ENCODE data around the gene MRGPRD. TPM values are rescaled to one million over a fixed set of nuclear protein-coding genes. Genes with fewer than 3 reads are reported as not detected.

The MRGPRD gene
- total and polyA plus RNA-seq, 3 experiments from 2014 or later = not detected

GRCh38 chr11:69014084-69014851 is 33.5 kb upstream of the MRGPRD start:
- no peak for DNase-seq
- H3K27me3 ChIP-seq (ENCODE audit: insufficient read depth, low read length, poor library complexity, severe bottlenecking) = peaks cover 15% of the 10 kb centered on the region
- no peak overlapping the region for H3K27ac Mint-ChIP-seq
- POLR2A ChIA-PET = no interaction called here
- H3K27ac ChIP-seq (ENCODE audit: low read depth, low read length) = no peak overlapping the region
- H3K36me3 Mint-ChIP-seq = no peaks in the 10 kb centered on the region
- no peak overlapping the region for H3K4me3 ChIP-seq (ENCODE audit: low read length)
- CTCF ChIA-PET = no interaction called here
- no peaks in the 10 kb centered on the region for H3K9me3 Mint-ChIP-seq
- peaks cover 0 to 3% (median 0%) of the 10 kb centered on the region in 3 donors for H3K4me1 Mint-ChIP-seq
- H3K27me3 Mint-ChIP-seq = peaks cover 8 to 27% of the 10 kb centered on the region in 2 donors
- H3K4me1 ChIP-seq (ENCODE audit: insufficient read depth, low read length) = peaks cover 5% of the 10 kb centered on the region
- H3K36me3 ChIP-seq (ENCODE audit: insufficient read depth, low read length) = no peaks in the 10 kb centered on the region
- H3K9me3 ChIP-seq (ENCODE audit: low read length) = no peaks in the 10 kb centered on the region
- H3K4me3 Mint-ChIP-seq = no peak overlapping the region

GRCh38 chr11:69013009-69013951 is 32.5 kb upstream of the MRGPRD start, which contains the start of gene MRGPRF:
Gene MRGPRF (minus strand): TSS chr11:69013246. CDS start chr11:69009901, 3,345 bp downstream.
- Mint-ChIP-seq H3K36me3 (no peaks in the 10 kb centered on the region), H3K9me3 (no peaks in the 10 kb centered on the region), H3K27me3 (peaks cover 8 to 31% of the 10 kb centered on the region in 2 donors), H3K27ac (no peak within 1 kb of the TSS), H3K4me3 (no peak within 1 kb of the TSS), H3K4me1 (peaks cover 0 to 3% (median 0%) of the 10 kb centered on the region in 3 donors)
- H3K36me3 ChIP-seq (ENCODE audit: insufficient read depth, low read length) = no peaks in the 10 kb centered on the region
- no peaks in the 10 kb centered on the region for H3K9me3 ChIP-seq (ENCODE audit: low read length)
- peaks cover 15% of the 10 kb centered on the region for H3K27me3 ChIP-seq (ENCODE audit: insufficient read depth, low read length, poor library complexity, severe bottlenecking)
- no peak within 1 kb of the TSS for H3K27ac ChIP-seq (ENCODE audit: low read depth, low read length)
- H3K4me3 ChIP-seq (ENCODE audit: low read length) = no peak within 1 kb of the TSS
- no peak for DNase-seq
- CTCF ChIA-PET = no interaction called here
- POLR2A ChIA-PET = no interaction called here
- peaks cover 5% of the 10 kb centered on the region for H3K4me1 ChIP-seq (ENCODE audit: insufficient read depth, low read length)

GRCh38 chr11:69012092-69013008 is 31.6 kb upstream of the MRGPRD start:
- Histone ChIP-seq H3K27ac (ENCODE audit: low read depth, low read length) (no peak overlapping the region), H3K9me3 (ENCODE audit: low read length) (no peaks in the 10 kb centered on the region), H3K36me3 (ENCODE audit: insufficient read depth, low read length) (no peaks in the 10 kb centered on the region), H3K4me3 (ENCODE audit: low read length) (no peak overlapping the region), H3K4me1 (ENCODE audit: insufficient read depth, low read length) (peaks cover 5% of the 10 kb centered on the region), H3K27me3 (ENCODE audit: insufficient read depth, low read length, poor library complexity, severe bottlenecking) (peaks cover 15% of the 10 kb centered on the region)
- H3K36me3 Mint-ChIP-seq = no peaks in the 10 kb centered on the region
- no peak overlapping the region for H3K27ac Mint-ChIP-seq
- CTCF ChIA-PET = no interaction called here
- no peaks in the 10 kb centered on the region for H3K9me3 Mint-ChIP-seq
- POLR2A ChIA-PET = no interaction called here
- H3K4me1 Mint-ChIP-seq = peaks cover 0 to 3% (median 0%) of the 10 kb centered on the region in 3 donors
- H3K4me3 Mint-ChIP-seq = no peak overlapping the region
- H3K27me3 Mint-ChIP-seq = peaks cover 12 to 31% of the 10 kb centered on the region in 2 donors
- DNase-seq = no peak

GRCh38 chr11:69011624-69012091 is 30.9 kb upstream of the MRGPRD start:
- H3K36me3 Mint-ChIP-seq = no peaks in the 10 kb centered on the region
- CTCF ChIA-PET = no interaction called here
- peaks cover 15% of the 10 kb centered on the region for H3K27me3 ChIP-seq (ENCODE audit: insufficient read depth, low read length, poor library complexity, severe bottlenecking)
- no peak overlapping the region for H3K27ac Mint-ChIP-seq
- H3K9me3 Mint-ChIP-seq = no peaks in the 10 kb centered on the region
- peaks cover 0 to 3% (median 0%) of the 10 kb centered on the region in 3 donors for H3K4me1 Mint-ChIP-seq
- H3K27ac ChIP-seq (ENCODE audit: low read depth, low read length) = no peak overlapping the region
- H3K36me3 ChIP-seq (ENCODE audit: insufficient read depth, low read length) = no peaks in the 10 kb centered on the region
- H3K9me3 ChIP-seq (ENCODE audit: low read length) = no peaks in the 10 kb centered on the region
- no peak overlapping the region for H3K4me3 Mint-ChIP-seq
- H3K4me1 ChIP-seq (ENCODE audit: insufficient read depth, low read length) = peaks cover 5% of the 10 kb centered on the region
- DNase-seq = no peak
- H3K4me3 ChIP-seq (ENCODE audit: low read length) = no peak overlapping the region
- H3K27me3 Mint-ChIP-seq = peaks cover 13 to 28% of the 10 kb centered on the region in 2 donors
- POLR2A ChIA-PET = no interaction called here

GRCh38 chr11:69010964-69011623 is 30.3 kb upstream of the MRGPRD start:
- Mint-ChIP-seq H3K4me3 (no peak overlapping the region), H3K27me3 (peaks cover 13 to 28% of the 10 kb centered on the region in 2 donors), H3K27ac (no peak overlapping the region), H3K9me3 (no peaks in the 10 kb centered on the region), H3K4me1 (peaks cover 0 to 3% (median 0%) of the 10 kb centered on the region in 3 donors), H3K36me3 (no peaks in the 10 kb centered on the region)
- Histone ChIP-seq H3K9me3 (ENCODE audit: low read length) (no peaks in the 10 kb centered on the region), H3K36me3 (ENCODE audit: insufficient read depth, low read length) (no peaks in the 10 kb centered on the region), H3K4me1 (ENCODE audit: insufficient read depth, low read length) (peaks cover 5% of the 10 kb centered on the region), H3K4me3 (ENCODE audit: low read length) (no peak overlapping the region), H3K27ac (ENCODE audit: low read depth, low read length) (no peak overlapping the region), H3K27me3 (ENCODE audit: insufficient read depth, low read length, poor library complexity, severe bottlenecking) (peaks cover 15% of the 10 kb centered on the region)
- ChIA-PET POLR2A (no interaction called here), CTCF (interaction anchor here (0.7 kb wide), 1 partner anchor 37 kb away, joined by 3 read pairs; no protein-coding TSS in a partner anchor)
- DNase-seq = peak in 1 of 5 donors; percentile 8

- H3K4me3 Mint-ChIP-seq = peak overlapping the region in 1 of 7 donors; percentile 70
- peaks cover 15% of the 10 kb centered on the region for H3K27me3 ChIP-seq (ENCODE audit: insufficient read depth, low read length, poor library complexity, severe bottlenecking)
Observed at GRCh38 chr11:69010361-69010891, 29.6 kb upstream of the MRGPRD start.

More at GRCh38 chr11:69010361-69010891, 29.6 kb upstream of the MRGPRD start:
- POLR2A ChIA-PET = no interaction called here
- CTCF ChIA-PET = interaction anchor here (0.7 kb wide), 1 partner anchor 37 kb away, joined by 3 read pairs; no protein-coding TSS in a partner anchor
- H3K4me1 ChIP-seq (ENCODE audit: insufficient read depth, low read length) = peaks cover 5% of the 10 kb centered on the region
- peaks cover 13 to 30% of the 10 kb centered on the region in 2 donors for H3K27me3 Mint-ChIP-seq
- peaks cover 0 to 3% (median 0%) of the 10 kb centered on the region in 3 donors for H3K4me1 Mint-ChIP-seq
- no peak overlapping the region for H3K4me3 ChIP-seq (ENCODE audit: low read length)
- no peak overlapping the region for H3K27ac Mint-ChIP-seq
- no peaks in the 10 kb centered on the region for H3K36me3 ChIP-seq (ENCODE audit: insufficient read depth, low read length)
- no peak overlapping the region for H3K27ac ChIP-seq (ENCODE audit: low read depth, low read length)
- no peaks in the 10 kb centered on the region for H3K9me3 ChIP-seq (ENCODE audit: low read length)
- no peaks in the 10 kb centered on the region for H3K36me3 Mint-ChIP-seq
- no peak for DNase-seq
- H3K9me3 Mint-ChIP-seq = no peaks in the 10 kb centered on the region
